Body of pancreas (tissue), 4 donors: ENCODE measurements around the gene LDHAL6A.

ENCODE experiments used
- CTCF ChIP-seq, 7 experiments: fragments of 450-650 bp in 4 of 7; fragments of 200-600 bp in 3 of 7; sonication (generic) in 3 of 7; IDR thresholded peaks; one replicate each; pipeline ENCODE4 v1.5.1; 2016 to 2019; ENCODE audit warnings: antibody characterized with exemption in 7 of 7
- POLR2A ChIP-seq, 3 donors: fragments of 450-650 bp; IDR thresholded peaks; one replicate each; pipeline ENCODE4 v1.6.1; 2016; ENCODE audit warnings: antibody characterized with exemption in 3 of 3, mild to moderate bottlenecking in 2 of 3

- TF ChIP-seq CTCF (IDR thresholded peaks at IDR 0.05) (no peak), POLR2A (IDR thresholded peaks at IDR 0.05) (no peak)
Measured at GRCh38 chr11:18461909-18462308, 6.3 kb downstream of the LDHAL6A start.
